Measurements from ENCODE around the gene AMN.

DNA sequence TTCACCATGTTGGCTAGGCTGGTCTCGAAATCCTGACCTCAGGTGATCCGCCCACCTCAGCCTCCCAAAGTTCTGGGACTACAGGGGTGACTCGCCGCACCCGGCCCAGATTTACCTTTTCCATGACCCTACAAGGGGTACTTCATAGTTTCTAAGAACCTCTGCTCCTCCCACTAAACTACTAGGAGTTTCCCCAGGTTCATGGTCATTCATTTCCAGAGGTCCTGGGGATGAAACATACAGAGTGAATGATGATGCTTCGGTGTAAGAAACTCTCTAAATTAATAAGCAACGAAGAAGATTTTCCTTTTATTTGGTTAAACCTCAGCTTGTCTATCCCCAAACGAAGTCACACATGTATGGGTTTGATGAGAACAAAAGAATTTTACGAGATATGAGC, 56.9 kb downstream of the AMN start:
- TF ChIP-seq, protein P1, sequence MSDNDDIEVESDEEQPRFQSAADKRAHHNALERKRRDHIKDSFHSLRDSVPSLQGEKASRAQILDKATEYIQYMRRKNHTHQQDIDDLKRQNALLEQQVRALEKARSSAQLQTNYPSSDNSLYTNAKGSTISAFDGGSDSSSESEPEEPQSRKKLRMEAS (IDR thresholded peaks at IDR 0.05; ENCODE audit: low read depth, low read length) = no peak
- TF ChIP-seq, protein P2, sequence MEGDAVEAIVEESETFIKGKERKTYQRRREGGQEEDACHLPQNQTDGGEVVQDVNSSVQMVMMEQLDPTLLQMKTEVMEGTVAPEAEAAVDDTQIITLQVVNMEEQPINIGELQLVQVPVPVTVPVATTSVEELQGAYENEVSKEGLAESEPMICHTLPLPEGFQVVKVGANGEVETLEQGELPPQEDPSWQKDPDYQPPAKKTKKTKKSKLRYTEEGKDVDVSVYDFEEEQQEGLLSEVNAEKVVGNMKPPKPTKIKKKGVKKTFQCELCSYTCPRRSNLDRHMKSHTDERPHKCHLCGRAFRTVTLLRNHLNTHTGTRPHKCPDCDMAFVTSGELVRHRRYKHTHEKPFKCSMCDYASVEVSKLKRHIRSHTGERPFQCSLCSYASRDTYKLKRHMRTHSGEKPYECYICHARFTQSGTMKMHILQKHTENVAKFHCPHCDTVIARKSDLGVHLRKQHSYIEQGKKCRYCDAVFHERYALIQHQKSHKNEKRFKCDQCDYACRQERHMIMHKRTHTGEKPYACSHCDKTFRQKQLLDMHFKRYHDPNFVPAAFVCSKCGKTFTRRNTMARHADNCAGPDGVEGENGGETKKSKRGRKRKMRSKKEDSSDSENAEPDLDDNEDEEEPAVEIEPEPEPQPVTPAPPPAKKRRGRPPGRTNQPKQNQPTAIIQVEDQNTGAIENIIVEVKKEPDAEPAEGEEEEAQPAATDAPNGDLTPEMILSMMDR (IDR thresholded peaks at IDR 0.05; ENCODE audit: low read depth, low read length) = no peak
- TF ChIP-seq MYC (IDR thresholded peaks at IDR 0.05; ENCODE audit: low read depth, low read length) = no peak
- TF ChIP-seq POLR2A (IDR thresholded peaks at IDR 0.05; ENCODE audit: extremely low read depth, insufficient read length) = no peak
